ENCODE results near the gene SLC30A1. TPM values are rescaled to one million over a fixed set of nuclear protein-coding genes. Genes with fewer than 3 reads are reported as not detected.
"Not testable (repeated sequence)": the region's sequence is repeated elsewhere in the genome, so short reads cannot be mapped to it uniquely, and the experiment has no call there.

Gene SLC30A1
- total RNA-seq, 1 experiment from 2014 or later = 21.3 TPM

DNA sequence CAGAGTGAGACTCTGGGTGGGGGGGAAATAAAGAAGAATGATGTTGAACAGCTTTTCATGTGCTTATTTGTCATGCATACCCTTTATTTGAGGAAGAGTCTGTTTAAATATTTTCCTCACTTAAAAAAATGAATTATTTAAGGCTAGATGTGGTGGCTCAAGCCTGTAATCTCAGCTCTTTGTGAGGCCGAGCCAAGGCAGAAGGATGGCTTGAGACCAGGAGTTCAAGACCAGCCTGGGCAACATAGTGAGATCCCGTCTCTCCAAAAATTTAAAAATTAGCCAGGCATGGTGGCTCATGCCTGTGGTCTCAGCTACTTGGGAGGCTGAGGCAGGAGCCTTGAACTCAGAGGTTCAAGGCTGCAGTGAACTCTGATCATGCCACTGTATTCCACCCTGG, 25.4 kb downstream of the SLC30A1 start:
- DNase-seq = no peak
- Histone ChIP-seq H3K4me1 (no peaks in the 10 kb centered on the region), H3K9me3 (replicated peaks) (no peaks in the 10 kb centered on the region), H3K27ac (no peak overlapping the region), H3K27me3 (no peaks in the 10 kb centered on the region; the same call in none of the 2 replicates), H3K4me3 (no peak overlapping the region), H3K36me3 (no peaks in the 10 kb centered on the region)

- no peaks in the 10 kb centered on the region for H3K36me3 ChIP-seq
- H3K4me1 ChIP-seq = no peaks in the 10 kb centered on the region
- H3K27ac ChIP-seq = no peak overlapping the region
- no peak overlapping the region for H3K4me3 ChIP-seq
- no peaks in the 10 kb centered on the region for H3K9me3 ChIP-seq (replicated peaks)
- DNase-seq = no peak
- no peaks in the 10 kb centered on the region; the same call in none of the 2 replicates for H3K27me3 ChIP-seq
Observed at GRCh38 chr1:211551638-211552460, 27.1 kb downstream of the SLC30A1 start.

GRCh38 chr1:211549092-211549711, 29.8 kb downstream of the SLC30A1 start:
- Histone ChIP-seq H3K27ac (no peak overlapping the region), H3K4me1 (no peaks in the 10 kb centered on the region), H3K9me3 (replicated peaks) (no peaks in the 10 kb centered on the region), H3K27me3 (peaks cover 1% of the 10 kb centered on the region), H3K4me3 (no peak overlapping the region), H3K36me3 (no peaks in the 10 kb centered on the region)
- DNase-seq = no peak

DNA sequence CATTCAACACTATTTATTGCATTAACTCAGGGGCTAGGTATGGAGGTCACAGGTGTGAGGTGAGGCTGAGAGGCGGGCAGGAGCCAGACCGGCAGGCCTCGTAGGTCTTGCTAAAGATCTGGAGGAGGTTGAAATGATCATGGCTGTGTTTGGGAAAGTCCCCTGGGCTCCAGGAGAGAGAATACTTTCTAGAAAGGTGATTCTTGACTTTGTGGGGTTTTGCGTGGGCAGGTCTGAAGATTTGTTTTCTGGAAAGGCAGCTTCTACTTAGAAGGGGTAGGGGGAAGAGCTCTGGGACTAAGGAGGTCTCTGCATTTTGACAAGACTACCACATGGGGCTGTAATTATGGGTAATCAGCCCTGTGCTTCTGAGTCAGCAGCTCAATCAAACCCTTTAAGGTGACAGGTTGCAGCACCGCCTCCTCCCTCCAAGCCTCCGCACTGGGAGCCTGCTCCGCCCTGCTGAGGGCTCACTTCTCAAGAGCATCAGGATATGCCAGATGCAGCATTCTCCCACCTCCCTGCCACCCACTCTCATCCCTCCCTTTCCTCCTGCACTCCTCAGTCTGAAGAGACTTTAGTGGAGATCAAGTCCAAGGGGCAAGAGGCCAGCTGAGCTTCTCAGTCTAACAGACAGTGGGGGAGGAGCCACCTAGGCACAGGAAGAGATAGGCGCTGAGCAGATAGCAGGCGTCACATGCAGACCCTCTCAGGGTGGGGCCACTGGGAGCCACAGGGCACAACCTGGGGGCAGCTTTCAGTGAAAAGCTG, 30.5 kb downstream of the SLC30A1 start:
- DNase-seq = no peak
- Histone ChIP-seq H3K9me3 (replicated peaks) (no peaks in the 10 kb centered on the region), H3K36me3 (no peaks in the 10 kb centered on the region), H3K27ac (no peak overlapping the region), H3K27me3 (peaks cover 6% of the 10 kb centered on the region), H3K4me1 (no peaks in the 10 kb centered on the region), H3K4me3 (no peak overlapping the region)

- H3K27me3 ChIP-seq = peaks cover 6% of the 10 kb centered on the region
- H3K4me1 ChIP-seq = no peaks in the 10 kb centered on the region
Observed at GRCh38 chr1:211547710-211548109, 31.3 kb downstream of the SLC30A1 start.

GRCh38 chr1:211546543-211546942, 32.4 kb downstream of the SLC30A1 start:
- no peaks in the 10 kb centered on the region for H3K36me3 ChIP-seq
- H3K4me1 ChIP-seq = no peaks in the 10 kb centered on the region
- H3K9me3 ChIP-seq (replicated peaks) = no peaks in the 10 kb centered on the region
- H3K27ac ChIP-seq = no peak overlapping the region
- peaks cover 6% of the 10 kb centered on the region for H3K27me3 ChIP-seq
- DNase-seq = no peak
- no peak overlapping the region for H3K4me3 ChIP-seq

More at GRCh38 chr1:211547710-211548109, 31.3 kb downstream of the SLC30A1 start:
- DNase-seq = no peak
- no peak overlapping the region for H3K4me3 ChIP-seq
- no peak overlapping the region for H3K27ac ChIP-seq
- no peaks in the 10 kb centered on the region for H3K9me3 ChIP-seq (replicated peaks)
- H3K36me3 ChIP-seq = no peaks in the 10 kb centered on the region

DNA sequence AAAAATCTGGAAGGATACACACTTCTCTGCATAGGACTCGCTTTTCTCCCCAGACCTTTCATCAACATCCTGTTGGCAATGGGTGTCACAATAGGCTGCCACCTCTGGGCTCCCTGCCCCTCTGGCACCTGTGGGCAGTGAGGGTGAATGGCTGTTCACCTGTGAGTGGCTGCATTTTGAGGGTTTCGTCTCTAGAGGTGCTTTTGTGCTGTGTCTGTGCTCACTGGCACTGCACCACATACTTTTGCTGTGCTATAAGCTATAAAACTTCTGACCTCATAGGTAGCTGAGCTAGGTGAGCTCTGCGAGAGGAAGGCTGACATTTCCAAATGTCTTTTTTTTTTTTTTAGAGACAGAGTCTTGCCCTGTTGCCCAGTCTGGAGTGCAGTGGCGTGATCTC, 35.9 kb downstream of the SLC30A1 start:
- no peaks in the 10 kb centered on the region for H3K9me3 ChIP-seq (replicated peaks)
- no peak overlapping the region for H3K4me3 ChIP-seq
- H3K27me3 ChIP-seq = peaks cover 6% of the 10 kb centered on the region; the same call in 1 of the 2 replicates
- H3K4me1 ChIP-seq = no peaks in the 10 kb centered on the region
- H3K36me3 ChIP-seq = no peaks in the 10 kb centered on the region
- no peak overlapping the region for H3K27ac ChIP-seq
- no peak for DNase-seq

- Histone ChIP-seq H3K27ac (no peak overlapping the region), H3K27me3 (peaks cover 6% of the 10 kb centered on the region; the same call in 1 of the 2 replicates), H3K9me3 (replicated peaks) (no peaks in the 10 kb centered on the region), H3K4me3 (no peak overlapping the region), H3K4me1 (no peaks in the 10 kb centered on the region), H3K36me3 (no peaks in the 10 kb centered on the region)
- no peak for DNase-seq
Observed at GRCh38 chr1:211541720-211542477, 37.1 kb downstream of the SLC30A1 start.

DNA sequence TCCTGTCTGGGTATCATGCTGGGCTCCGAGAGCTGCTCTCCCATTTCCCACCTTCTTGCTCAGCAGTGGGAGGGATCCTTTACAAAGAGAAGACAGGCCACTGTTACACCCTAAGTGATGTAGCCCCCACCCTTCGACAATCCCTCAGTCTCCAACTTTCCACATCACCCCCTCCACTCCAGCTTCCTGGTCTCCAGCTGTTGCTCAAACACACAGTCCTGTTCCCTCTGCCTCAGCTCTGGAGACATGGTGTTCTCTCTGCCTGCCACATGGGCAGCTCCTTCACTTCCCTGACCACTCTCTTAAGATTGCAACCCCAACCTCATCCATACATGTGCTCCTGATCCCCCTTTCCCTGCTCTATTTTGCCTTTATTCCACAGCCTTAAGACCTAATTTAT, 37.7 kb downstream of the SLC30A1 start:
- no peak overlapping the region for H3K4me3 ChIP-seq
- DNase-seq = no peak
- no peak overlapping the region for H3K27ac ChIP-seq
- H3K36me3 ChIP-seq = no peaks in the 10 kb centered on the region
- no peaks in the 10 kb centered on the region for H3K4me1 ChIP-seq
- H3K27me3 ChIP-seq = peaks cover 6% of the 10 kb centered on the region; the same call in 1 of the 2 replicates
- H3K9me3 ChIP-seq (replicated peaks) = no peaks in the 10 kb centered on the region

DNA sequence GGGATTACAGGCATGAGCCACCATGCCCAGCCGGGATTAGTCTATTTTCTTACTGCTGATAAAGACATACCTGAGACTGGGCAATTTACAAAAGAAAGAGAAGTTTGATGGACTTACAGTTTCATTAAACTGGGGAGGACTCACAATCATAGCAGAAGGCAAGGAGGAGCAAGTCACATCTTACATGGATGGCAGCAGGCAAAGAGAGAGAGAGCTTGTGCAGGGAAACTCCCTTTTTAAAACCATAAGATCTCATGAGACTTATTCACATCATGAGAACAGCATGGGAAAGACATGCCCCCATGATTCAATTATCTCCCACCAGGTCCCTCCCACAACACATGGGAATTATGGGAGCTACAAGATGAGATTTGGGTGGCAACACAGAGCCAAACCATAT, 38.1 kb downstream of the SLC30A1 start:
- not testable (repeated sequence) for H3K4me3 ChIP-seq, H3K36me3 ChIP-seq

DNA sequence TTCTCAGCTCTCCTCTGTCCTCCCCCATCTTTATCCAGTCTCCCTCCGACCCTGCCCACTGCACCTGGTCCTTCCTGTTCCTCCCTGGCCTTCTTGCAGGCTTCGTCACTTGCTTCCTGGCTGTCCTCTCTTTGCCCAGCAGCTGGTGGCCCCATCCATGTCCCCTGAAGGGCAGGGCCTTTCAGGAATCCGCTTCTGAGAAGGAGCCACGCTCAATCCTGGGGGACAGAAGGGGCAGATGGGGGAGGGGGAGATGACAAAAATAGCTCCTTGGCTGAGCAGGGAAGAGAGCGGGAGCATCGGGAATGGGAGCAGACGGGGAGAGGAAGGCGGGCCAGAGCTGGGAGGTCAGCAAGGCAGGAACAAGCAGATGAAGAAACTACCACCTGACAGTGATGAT, 40.7 kb downstream of the SLC30A1 start:
- Histone ChIP-seq H3K27me3 (no peaks in the 10 kb centered on the region), H3K4me3 (no peak overlapping the region), H3K4me1 (no peaks in the 10 kb centered on the region), H3K36me3 (no peaks in the 10 kb centered on the region), H3K9me3 (replicated peaks) (no peaks in the 10 kb centered on the region), H3K27ac (no peak overlapping the region)
- DNase-seq = no peak

More for the DNA sequence above, 38.1 kb downstream of the SLC30A1 start:
- not testable (repeated sequence) for DNase-seq; H3K4me1 ChIP-seq; H3K27ac ChIP-seq; H3K27me3 ChIP-seq; H3K9me3 ChIP-seq (replicated peaks)

- H3K36me3 ChIP-seq = no peaks in the 10 kb centered on the region
- 0 out of 2 replicates have a peak, but pooled peaks cover 5% of the 10 kb centered on the region for H3K27me3 ChIP-seq
- H3K4me3 ChIP-seq = no peak overlapping the region
- H3K27ac ChIP-seq = no peak overlapping the region
- H3K9me3 ChIP-seq (replicated peaks) = no peaks in the 10 kb centered on the region
- DNase-seq = no peak
- H3K4me1 ChIP-seq = no peaks in the 10 kb centered on the region
Observed at GRCh38 chr1:211537253-211537652, 41.7 kb downstream of the SLC30A1 start.

DNA sequence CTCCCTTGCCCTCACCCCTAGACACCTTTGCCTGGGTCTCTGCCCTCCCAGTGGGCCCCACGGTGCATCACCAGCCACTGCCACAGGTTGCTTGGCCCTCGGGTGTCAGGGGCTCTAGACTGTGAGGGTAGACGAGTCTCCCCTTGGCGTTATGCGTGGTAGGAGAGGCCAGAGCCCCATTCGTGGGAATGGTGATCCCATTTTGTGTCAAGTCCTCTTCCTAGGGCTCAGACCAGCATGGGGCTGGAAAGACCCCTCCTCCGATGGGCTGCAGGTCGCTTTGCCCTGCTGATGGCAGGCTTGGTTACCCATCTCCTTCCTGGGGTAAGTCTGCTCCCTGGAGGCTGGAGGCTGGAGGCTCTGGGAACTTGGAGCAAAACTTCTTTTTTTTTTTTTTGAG, 42.4 kb downstream of the SLC30A1 start:
- no peaks in the 10 kb centered on the region for H3K36me3 ChIP-seq
- H3K27ac ChIP-seq = no peak overlapping the region
- no peaks in the 10 kb centered on the region for H3K4me1 ChIP-seq
- DNase-seq = no peak
- 0 out of 2 replicates have a peak, but pooled peaks cover 5% of the 10 kb centered on the region for H3K27me3 ChIP-seq
- no peaks in the 10 kb centered on the region for H3K9me3 ChIP-seq (replicated peaks)
- no peak overlapping the region for H3K4me3 ChIP-seq

GRCh38 chr1:211535346-211535745, 43.6 kb downstream of the SLC30A1 start:
- Histone ChIP-seq H3K4me1 (no peaks in the 10 kb centered on the region), H3K4me3 (no peak overlapping the region), H3K27ac (no peak overlapping the region), H3K27me3 (0 out of 2 replicates have a peak, but pooled peaks cover 8% of the 10 kb centered on the region), H3K36me3 (no peaks in the 10 kb centered on the region), H3K9me3 (replicated peaks) (no peaks in the 10 kb centered on the region)
- no peak for DNase-seq

Data from SJCRH30 (cell line).